ENCODE results near the gene TSNAXIP1.

GRCh38 chr16:67767953-67768352, 38.7 kb upstream of the TSNAXIP1 start:
- TF ChIP-seq REST (IDR thresholded peaks at IDR 0.05; ENCODE audit: unreplicated experiment) (no peak), CTCF (conservative IDR thresholded peaks at IDR 0.05; ENCODE audit: low read depth in 2 of 2) (no peak), EZH2 (IDR thresholded peaks at IDR 0.05; ENCODE audit: low read depth, unreplicated experiment) (no peak), EZH2phosphoT487 (IDR thresholded peaks at IDR 0.05; ENCODE audit: unreplicated experiment) (no peak), POLR2AphosphoS5 (IDR thresholded peaks at IDR 0.05; ENCODE audit: low read depth) (no peak), ZNF114 (CRISPR knock-in tag; IDR thresholded peaks at IDR 0.05) (no peak), ZNF331 (CRISPR knock-in tag; IDR thresholded peaks at IDR 0.05; ENCODE audit: low read depth) (no peak), CREB1 (CRISPR knock-in tag; IDR thresholded peaks at IDR 0.05; ENCODE audit: low read depth) (no peak), ETS1 (IDR thresholded peaks at IDR 0.05) (no peak)

All from GM23338 (cell line).